ENCODE measurements around the gene SSTR3.

The SSTR3 gene

GRCh38 chr22:37161443-37161842 lies 50.8 kb downstream of the SSTR3 start:
- no peaks in the 10 kb centered on the region for H3K79me1 ChIP-seq (ENCODE audit: low read depth, low read length)
- DNase-seq (ENCODE audit: low spot score), result no peak
- peaks cover 0 to 6% of the 10 kb centered on the region in 2 donors for H3K9me3 ChIP-seq (replicated peaks in 1 of 2; ENCODE audit: control insufficient read depth in 2 of 2, insufficient read depth in 1 of 2, low read depth in 1 of 2, low read length in 2 of 2)
- peaks cover 0 to 21% (median 0%) of the 10 kb centered on the region in 3 experiments for H3K27me3 ChIP-seq (ENCODE audit: control insufficient read depth in 3 of 3, insufficient read depth in 3 of 3, low read depth in 1 of 3, low read length in 3 of 3)
- no peak overlapping the region for H3K18ac ChIP-seq (ENCODE audit: low read length)
- no peak overlapping the region for H2BK5ac ChIP-seq (ENCODE audit: low read length)
- no peaks in the 10 kb centered on the region for H3K36me3 ChIP-seq (replicated peaks in 1 of 2; ENCODE audit: control insufficient read depth in 2 of 2, insufficient read depth in 2 of 2, low read length in 2 of 2)
- H2BK120ac ChIP-seq (ENCODE audit: low read depth, low read length), result no peak overlapping the region
- H3K27ac ChIP-seq (replicated peaks; ENCODE audit: low read length), result no peak overlapping the region
- H3K4me1 ChIP-seq (ENCODE audit: control insufficient read depth in 2 of 2, insufficient read depth in 1 of 2, low read depth in 1 of 2, low read length in 2 of 2), result peaks cover 4% of the 10 kb centered on the region in 2 donors
- no peak overlapping the region for H2AK5ac ChIP-seq (ENCODE audit: low read depth, low read length)
- no peak overlapping the region for H3K9ac ChIP-seq (ENCODE audit: low read depth, low read length, poor library complexity)
- H3K14ac ChIP-seq (ENCODE audit: low read length), result no peak overlapping the region
- no peak overlapping the region for H3K4me2 ChIP-seq (ENCODE audit: insufficient read depth, low read length, poor library complexity, severe bottlenecking)
- H4K91ac ChIP-seq (ENCODE audit: low read depth, low read length, poor library complexity), result no peak overlapping the region
- H2AFZ ChIP-seq (ENCODE audit: low read length), result no peak overlapping the region
- H3K23ac ChIP-seq (ENCODE audit: low read depth, low read length, poor library complexity), result no peak overlapping the region
- no peak overlapping the region for H2BK15ac ChIP-seq (ENCODE audit: low read length)
- no peak overlapping the region for H3K4ac ChIP-seq (ENCODE audit: low read length)
- H3K4me3 ChIP-seq (ENCODE audit: low read length in 2 of 2), result no peak overlapping the region
- WGBS, 2 donors (ENCODE audit: extremely low coverage in 2 of 2, insufficient read length in 2 of 2, insufficient replicate concordance in 1 of 2), result no CpG with 5 or more reads among the region's 2 CpGs
- H2BK12ac ChIP-seq (ENCODE audit: low read length), result no peak overlapping the region
- H4K8ac ChIP-seq (ENCODE audit: low read depth, low read length), result no peak overlapping the region

- Histone ChIP-seq H2BK12ac (ENCODE audit: low read length) (no peak overlapping the region), H3K9me3 (replicated peaks in 1 of 2; ENCODE audit: control insufficient read depth in 2 of 2, insufficient read depth in 1 of 2, low read depth in 1 of 2, low read length in 2 of 2) (peaks cover 0 to 6% of the 10 kb centered on the region in 2 donors), H3K4ac (ENCODE audit: low read length) (no peak overlapping the region), H4K91ac (ENCODE audit: low read depth, low read length, poor library complexity) (no peak overlapping the region), H3K14ac (ENCODE audit: low read length) (no peak overlapping the region), H3K27ac (replicated peaks; ENCODE audit: low read length) (no peak overlapping the region), H3K9ac (ENCODE audit: low read depth, low read length, poor library complexity) (no peak overlapping the region), H2BK15ac (ENCODE audit: low read length) (no peak overlapping the region), H3K4me2 (ENCODE audit: insufficient read depth, low read length, poor library complexity, severe bottlenecking) (no peak overlapping the region), H3K4me3 (ENCODE audit: low read length in 2 of 2) (no peak overlapping the region), H3K27me3 (ENCODE audit: control insufficient read depth in 3 of 3, insufficient read depth in 3 of 3, low read depth in 1 of 3, low read length in 3 of 3) (peaks cover 0 to 23% (median 0%) of the 10 kb centered on the region in 3 experiments), H2AK5ac (ENCODE audit: low read depth, low read length) (no peak overlapping the region), H3K36me3 (replicated peaks in 1 of 2; ENCODE audit: control insufficient read depth in 2 of 2, insufficient read depth in 2 of 2, low read length in 2 of 2) (no peaks in the 10 kb centered on the region), H3K23ac (ENCODE audit: low read depth, low read length, poor library complexity) (no peak overlapping the region), H3K18ac (ENCODE audit: low read length) (no peak overlapping the region), H3K79me1 (ENCODE audit: low read depth, low read length) (no peaks in the 10 kb centered on the region), H2BK120ac (ENCODE audit: low read depth, low read length) (no peak overlapping the region), H4K8ac (ENCODE audit: low read depth, low read length) (no peak overlapping the region), H2BK5ac (ENCODE audit: low read length) (no peak overlapping the region), H3K4me1 (ENCODE audit: control insufficient read depth in 2 of 2, insufficient read depth in 1 of 2, low read depth in 1 of 2, low read length in 2 of 2) (peaks cover 0 to 4% of the 10 kb centered on the region in 2 donors), H2AFZ (ENCODE audit: low read length) (no peak overlapping the region)
- DNase-seq (ENCODE audit: low spot score), result no peak
- WGBS, 2 donors (ENCODE audit: extremely low coverage in 2 of 2, insufficient read length in 2 of 2, insufficient replicate concordance in 1 of 2), result no CpG with 5 or more reads among the region's 6 CpGs
Observed at GRCh38 chr22:37160027-37160426, 52.2 kb downstream of the SSTR3 start.

DNA sequence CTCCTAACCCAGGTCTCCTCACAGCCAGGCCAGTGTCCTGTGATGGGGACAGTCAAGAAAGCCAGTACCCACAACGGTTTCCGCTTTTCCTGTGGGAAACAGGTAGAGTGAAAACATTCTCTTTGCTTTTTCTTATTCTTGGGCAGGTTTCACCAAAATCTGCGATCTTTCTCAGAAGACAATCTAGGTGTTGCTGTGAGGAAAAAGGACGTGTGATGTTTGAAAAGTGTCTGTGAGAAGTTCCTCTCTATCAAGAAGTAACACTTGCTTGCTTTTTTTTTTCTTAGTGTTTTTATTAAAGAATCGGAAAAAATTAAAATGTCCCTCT lies 53.4 kb downstream of the SSTR3 start:
- Histone ChIP-seq H2BK120ac (ENCODE audit: low read depth, low read length) (no peak overlapping the region), H3K18ac (ENCODE audit: low read length) (no peak overlapping the region), H2BK15ac (ENCODE audit: low read length) (no peak overlapping the region), H3K36me3 (replicated peaks in 1 of 2; ENCODE audit: control insufficient read depth in 2 of 2, insufficient read depth in 2 of 2, low read length in 2 of 2) (no peaks in the 10 kb centered on the region), H2BK12ac (ENCODE audit: low read length) (no peak overlapping the region), H3K9ac (ENCODE audit: low read depth, low read length, poor library complexity) (no peak overlapping the region), H3K23ac (ENCODE audit: low read depth, low read length, poor library complexity) (no peak overlapping the region), H3K4me2 (ENCODE audit: insufficient read depth, low read length, poor library complexity, severe bottlenecking) (no peak overlapping the region), H3K4me1 (ENCODE audit: control insufficient read depth in 2 of 2, insufficient read depth in 1 of 2, low read depth in 1 of 2, low read length in 2 of 2) (peaks cover 0 to 2% of the 10 kb centered on the region in 2 donors), H4K8ac (ENCODE audit: low read depth, low read length) (no peak overlapping the region), H3K9me3 (replicated peaks in 1 of 2; ENCODE audit: control insufficient read depth in 2 of 2, insufficient read depth in 1 of 2, low read depth in 1 of 2, low read length in 2 of 2) (peaks cover 0 to 6% of the 10 kb centered on the region in 2 donors), H3K14ac (ENCODE audit: low read length) (no peak overlapping the region), H4K91ac (ENCODE audit: low read depth, low read length, poor library complexity) (no peak overlapping the region), H3K4ac (ENCODE audit: low read length) (no peak overlapping the region), H3K4me3 (ENCODE audit: low read length in 2 of 2) (no peak overlapping the region), H2AFZ (ENCODE audit: low read length) (no peak overlapping the region), H3K27ac (replicated peaks; ENCODE audit: low read length) (no peak overlapping the region), H3K27me3 (ENCODE audit: control insufficient read depth in 3 of 3, insufficient read depth in 3 of 3, low read depth in 1 of 3, low read length in 3 of 3) (peaks cover 0 to 23% (median 0%) of the 10 kb centered on the region in 3 experiments), H2AK5ac (ENCODE audit: low read depth, low read length) (no peak overlapping the region), H3K79me1 (ENCODE audit: low read depth, low read length) (no peaks in the 10 kb centered on the region), H2BK5ac (ENCODE audit: low read length) (no peak overlapping the region)
- WGBS, 2 donors (ENCODE audit: extremely low coverage in 2 of 2, insufficient read length in 2 of 2, insufficient replicate concordance in 1 of 2), result no CpG with 5 or more reads among the region's 5 CpGs
- no peak for DNase-seq (ENCODE audit: low spot score)

DNA sequence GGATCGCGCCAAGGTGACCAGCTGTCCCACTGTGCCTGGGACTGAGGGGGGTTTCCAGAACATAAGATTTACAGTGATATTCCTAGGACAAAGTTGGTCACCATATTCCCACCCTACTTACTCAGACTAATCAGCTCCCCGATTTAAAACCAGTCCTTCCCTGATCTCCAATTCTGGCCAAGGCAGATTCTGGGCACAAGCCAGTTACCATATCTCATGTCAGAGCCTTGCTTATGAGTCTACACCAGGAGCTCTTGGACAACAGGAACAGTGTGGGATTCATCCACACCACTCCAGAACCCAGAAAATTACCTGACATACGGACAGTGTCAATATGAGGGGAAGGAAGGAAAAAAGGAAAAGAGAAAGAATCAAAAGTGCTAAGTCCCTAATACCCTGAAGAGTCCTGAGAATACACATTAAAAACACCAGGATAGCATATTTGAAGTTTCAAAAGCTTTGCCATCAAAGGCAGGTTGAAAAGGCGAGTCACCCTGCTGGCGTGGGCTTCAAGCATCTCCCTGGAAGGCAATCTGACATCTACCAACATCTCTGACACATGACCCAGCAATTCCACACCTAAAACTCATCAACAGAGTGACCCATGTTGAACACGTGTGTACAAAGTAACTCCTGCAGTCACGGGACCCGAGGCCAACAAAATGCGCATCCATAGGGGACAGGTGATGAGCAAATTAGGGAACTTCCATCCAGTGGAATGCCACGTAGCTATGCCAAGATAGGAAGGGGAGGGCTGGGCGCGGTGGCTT lies 54.6 kb downstream of the SSTR3 start:
- no peak for DNase-seq (ENCODE audit: low spot score)
- no peak overlapping the region for H4K91ac ChIP-seq (ENCODE audit: low read depth, low read length, poor library complexity)
- peaks cover 0 to 23% (median 0%) of the 10 kb centered on the region in 3 experiments for H3K27me3 ChIP-seq (ENCODE audit: control insufficient read depth in 3 of 3, insufficient read depth in 3 of 3, low read depth in 1 of 3, low read length in 3 of 3)
- H3K14ac ChIP-seq (ENCODE audit: low read length), result no peak overlapping the region
- no peak overlapping the region for H2BK5ac ChIP-seq (ENCODE audit: low read length)
- no peak overlapping the region for H3K4me2 ChIP-seq (ENCODE audit: insufficient read depth, low read length, poor library complexity, severe bottlenecking)
- H3K23ac ChIP-seq (ENCODE audit: low read depth, low read length, poor library complexity), result no peak overlapping the region
- no peak overlapping the region for H4K8ac ChIP-seq (ENCODE audit: low read depth, low read length)
- no CpG with 5 or more reads among the region's 13 CpGs for WGBS, 2 donors (ENCODE audit: extremely low coverage in 2 of 2, insufficient read length in 2 of 2, insufficient replicate concordance in 1 of 2)
- no peak overlapping the region for H3K27ac ChIP-seq (replicated peaks; ENCODE audit: low read length)
- H3K4me3 ChIP-seq (ENCODE audit: low read length in 2 of 2), result no peak overlapping the region
- H2AK5ac ChIP-seq (ENCODE audit: low read depth, low read length), result no peak overlapping the region
- no peak overlapping the region for H2AFZ ChIP-seq (ENCODE audit: low read length)
- no peaks in the 10 kb centered on the region for H3K36me3 ChIP-seq (replicated peaks in 1 of 2; ENCODE audit: control insufficient read depth in 2 of 2, insufficient read depth in 2 of 2, low read length in 2 of 2)
- no peak overlapping the region for H3K4ac ChIP-seq (ENCODE audit: low read length)
- peaks cover 0 to 2% of the 10 kb centered on the region in 2 donors for H3K4me1 ChIP-seq (ENCODE audit: control insufficient read depth in 2 of 2, insufficient read depth in 1 of 2, low read depth in 1 of 2, low read length in 2 of 2)
- H3K79me1 ChIP-seq (ENCODE audit: low read depth, low read length), result no peaks in the 10 kb centered on the region
- no peak overlapping the region for H2BK12ac ChIP-seq (ENCODE audit: low read length)
- no peak overlapping the region for H3K18ac ChIP-seq (ENCODE audit: low read length)
- H2BK120ac ChIP-seq (ENCODE audit: low read depth, low read length), result no peak overlapping the region
- peaks cover 0 to 6% of the 10 kb centered on the region in 2 donors for H3K9me3 ChIP-seq (replicated peaks in 1 of 2; ENCODE audit: control insufficient read depth in 2 of 2, insufficient read depth in 1 of 2, low read depth in 1 of 2, low read length in 2 of 2)
- no peak overlapping the region for H2BK15ac ChIP-seq (ENCODE audit: low read length)
- no peak overlapping the region for H3K9ac ChIP-seq (ENCODE audit: low read depth, low read length, poor library complexity)

Data from neuronal stem cell (in vitro differentiated cells).